ENCODE data around the gene HMCN1. TPM values are rescaled to one million over a fixed set of nuclear protein-coding genes. Genes with fewer than 3 reads are reported as not detected.
"Not testable (repeated sequence)": the region's sequence is repeated elsewhere in the genome, so short reads cannot be mapped to it uniquely, and the experiment has no call there.

The HMCN1 gene
- total RNA-seq, 1 experiment from 2014 or later = 0.63 TPM

DNA sequence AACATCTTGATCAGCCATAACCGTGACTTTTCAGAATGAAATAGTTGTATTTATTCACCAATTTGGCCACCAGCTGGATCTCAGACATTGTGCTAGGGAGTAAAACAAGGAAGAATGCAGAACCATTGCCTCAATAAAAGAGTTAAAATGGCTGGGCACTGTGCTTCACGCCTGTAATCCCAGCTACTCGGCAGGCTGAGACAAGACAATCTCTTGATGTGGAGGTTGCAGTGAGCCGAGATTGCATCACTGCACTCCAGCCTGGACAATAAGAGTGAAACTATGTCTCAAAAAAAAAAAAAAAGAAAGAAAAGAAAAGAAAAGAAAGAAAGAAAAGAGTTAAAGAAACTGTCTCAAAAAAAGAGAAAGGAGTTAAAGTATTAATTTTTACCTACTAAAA is 441.4 kb downstream of the HMCN1 start:
- no peak for DNase-seq
- Histone ChIP-seq H3K36me3 (ENCODE audit: insufficient read depth, low read length) (no peaks in the 10 kb centered on the region), H3K79me2 (ENCODE audit: low read length) (no peaks in the 10 kb centered on the region), H4K20me1 (ENCODE audit: insufficient read depth, low read depth, low read length) (no peaks in the 10 kb centered on the region), H3K27ac (ENCODE audit: low read length) (no peak overlapping the region), H3K4me2 (ENCODE audit: low read depth, low read length, poor library complexity, severe bottlenecking) (no peak overlapping the region), H2AFZ (ENCODE audit: low read length) (no peak overlapping the region), H3K27me3 (ENCODE audit: low read length) (no peaks in the 10 kb centered on the region), H3K9me3 (ENCODE audit: low read length) (no peaks in the 10 kb centered on the region), H3K9ac (ENCODE audit: low read length) (no peak overlapping the region), H3K9me2 (replicated peaks; ENCODE audit: insufficient read depth, low read length) (no peaks in the 10 kb centered on the region), H3K4me1 (ENCODE audit: low read length) (no peaks in the 10 kb centered on the region; the same call in 1 of the 2 replicates), H3K4me3 (ENCODE audit: low read length) (no peak overlapping the region)

DNA sequence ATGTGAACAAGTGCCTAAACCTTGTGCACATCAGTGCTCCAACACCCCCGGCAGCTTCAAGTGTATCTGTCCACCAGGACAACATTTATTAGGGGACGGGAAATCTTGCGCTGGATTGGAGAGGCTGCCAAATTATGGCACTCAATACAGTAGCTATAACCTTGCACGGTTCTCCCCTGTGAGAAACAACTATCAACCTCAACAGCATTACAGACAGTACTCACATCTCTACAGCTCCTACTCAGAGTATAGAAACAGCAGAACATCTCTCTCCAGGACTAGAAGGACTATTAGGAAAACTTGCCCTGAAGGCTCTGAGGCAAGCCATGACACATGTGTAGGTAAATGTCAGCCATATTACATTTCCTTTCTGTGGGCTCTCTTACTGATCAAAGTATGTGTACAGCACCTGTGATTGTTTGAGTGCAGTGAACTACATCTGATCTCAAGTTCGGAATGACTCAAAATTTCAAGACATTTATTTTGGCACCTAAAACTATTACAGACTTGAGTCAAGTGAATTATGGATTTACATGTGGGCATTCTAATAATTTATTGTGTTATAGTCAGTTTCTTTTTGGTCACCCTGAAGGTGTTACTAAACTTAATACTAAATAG is 444.3 kb downstream of the HMCN1 start:
- Histone ChIP-seq H4K20me1 (ENCODE audit: insufficient read depth, low read depth, low read length) (no peaks in the 10 kb centered on the region), H2AFZ (ENCODE audit: low read length) (no peak overlapping the region), H3K4me1 (ENCODE audit: low read length) (no peaks in the 10 kb centered on the region; the same call in 1 of the 2 replicates), H3K9me3 (ENCODE audit: low read length) (no peaks in the 10 kb centered on the region), H3K79me2 (ENCODE audit: low read length) (no peaks in the 10 kb centered on the region), H3K27ac (ENCODE audit: low read length) (no peak overlapping the region), H3K4me3 (ENCODE audit: low read length) (peak overlapping the region; percentile 22; the same call in 1 of the 2 replicates), H3K4me2 (ENCODE audit: low read depth, low read length, poor library complexity, severe bottlenecking) (peak overlapping the region; percentile 41), H3K9me2 (replicated peaks; ENCODE audit: insufficient read depth, low read length) (no peaks in the 10 kb centered on the region), H3K9ac (ENCODE audit: low read length) (no peak overlapping the region), H3K36me3 (ENCODE audit: insufficient read depth, low read length) (no peaks in the 10 kb centered on the region), H3K27me3 (ENCODE audit: low read length) (no peaks in the 10 kb centered on the region)
- DNase-seq = no peak

DNA sequence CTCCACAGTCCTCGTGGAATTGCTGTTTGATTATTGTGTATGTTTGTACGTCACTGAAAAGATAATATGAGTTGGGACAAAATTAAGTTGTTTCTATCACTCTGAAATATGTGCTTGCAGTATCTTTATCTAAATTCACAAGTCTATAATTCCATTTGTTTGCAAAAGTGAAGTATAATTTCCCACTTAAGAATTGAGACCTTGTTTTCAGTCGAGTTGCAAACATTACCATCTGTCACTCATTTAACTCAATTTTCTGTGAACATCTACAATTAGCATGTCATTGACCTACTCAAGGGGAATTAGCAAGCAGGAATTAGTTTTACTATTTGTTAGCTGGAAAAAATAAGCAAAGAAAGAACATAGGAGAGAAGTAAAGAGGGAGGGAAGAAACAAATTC is 445.0 kb downstream of the HMCN1 start:
- peak overlapping the region; percentile 22; the same call in 1 of the 2 replicates for H3K4me3 ChIP-seq (ENCODE audit: low read length)
- H3K9ac ChIP-seq (ENCODE audit: low read length) = no peak overlapping the region
- no peak overlapping the region for H2AFZ ChIP-seq (ENCODE audit: low read length)
- H3K4me1 ChIP-seq (ENCODE audit: low read length) = no peaks in the 10 kb centered on the region; the same call in 1 of the 2 replicates
- no peak overlapping the region for H3K27ac ChIP-seq (ENCODE audit: low read length)
- H4K20me1 ChIP-seq (ENCODE audit: insufficient read depth, low read depth, low read length) = no peaks in the 10 kb centered on the region
- DNase-seq = no peak
- H3K9me3 ChIP-seq (ENCODE audit: low read length) = no peaks in the 10 kb centered on the region
- no peaks in the 10 kb centered on the region for H3K9me2 ChIP-seq (replicated peaks; ENCODE audit: insufficient read depth, low read length)
- H3K4me2 ChIP-seq (ENCODE audit: low read depth, low read length, poor library complexity, severe bottlenecking) = peak overlapping the region; percentile 41
- no peaks in the 10 kb centered on the region for H3K79me2 ChIP-seq (ENCODE audit: low read length)
- H3K36me3 ChIP-seq (ENCODE audit: insufficient read depth, low read length) = no peaks in the 10 kb centered on the region
- no peaks in the 10 kb centered on the region for H3K27me3 ChIP-seq (ENCODE audit: low read length)

DNA sequence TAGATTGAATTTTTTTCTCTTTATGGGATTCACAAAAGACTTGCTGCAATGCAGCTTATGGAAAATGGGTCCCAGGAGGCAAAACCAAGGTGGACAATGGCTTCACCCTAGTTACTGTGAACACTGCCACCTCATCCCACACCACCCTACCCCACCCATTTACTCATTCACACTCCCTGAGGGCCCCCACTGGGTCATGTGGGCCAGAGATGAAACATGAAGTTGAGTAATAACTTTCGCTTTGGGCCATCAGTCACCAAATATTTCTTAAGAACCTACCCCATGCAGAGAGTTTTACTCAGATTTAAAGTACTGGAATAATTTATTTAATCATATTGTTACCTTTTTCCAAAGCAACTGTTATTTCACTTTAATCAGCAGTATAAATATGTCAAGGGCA is 449.0 kb downstream of the HMCN1 start:
- Histone ChIP-seq H3K4me1 (ENCODE audit: low read length) (no peaks in the 10 kb centered on the region; the same call in 1 of the 2 replicates), H3K36me3 (ENCODE audit: insufficient read depth, low read length) (no peaks in the 10 kb centered on the region), H3K27me3 (ENCODE audit: low read length) (no peaks in the 10 kb centered on the region), H3K9me2 (replicated peaks; ENCODE audit: insufficient read depth, low read length) (no peaks in the 10 kb centered on the region), H3K9me3 (ENCODE audit: low read length) (no peaks in the 10 kb centered on the region), H3K4me2 (ENCODE audit: low read depth, low read length, poor library complexity, severe bottlenecking) (no peak overlapping the region), H4K20me1 (ENCODE audit: insufficient read depth, low read depth, low read length) (no peaks in the 10 kb centered on the region), H3K9ac (ENCODE audit: low read length) (no peak overlapping the region), H3K4me3 (ENCODE audit: low read length) (no peak overlapping the region), H2AFZ (ENCODE audit: low read length) (no peak overlapping the region), H3K27ac (ENCODE audit: low read length) (no peak overlapping the region), H3K79me2 (ENCODE audit: low read length) (no peaks in the 10 kb centered on the region)
- DNase-seq = no peak

DNA sequence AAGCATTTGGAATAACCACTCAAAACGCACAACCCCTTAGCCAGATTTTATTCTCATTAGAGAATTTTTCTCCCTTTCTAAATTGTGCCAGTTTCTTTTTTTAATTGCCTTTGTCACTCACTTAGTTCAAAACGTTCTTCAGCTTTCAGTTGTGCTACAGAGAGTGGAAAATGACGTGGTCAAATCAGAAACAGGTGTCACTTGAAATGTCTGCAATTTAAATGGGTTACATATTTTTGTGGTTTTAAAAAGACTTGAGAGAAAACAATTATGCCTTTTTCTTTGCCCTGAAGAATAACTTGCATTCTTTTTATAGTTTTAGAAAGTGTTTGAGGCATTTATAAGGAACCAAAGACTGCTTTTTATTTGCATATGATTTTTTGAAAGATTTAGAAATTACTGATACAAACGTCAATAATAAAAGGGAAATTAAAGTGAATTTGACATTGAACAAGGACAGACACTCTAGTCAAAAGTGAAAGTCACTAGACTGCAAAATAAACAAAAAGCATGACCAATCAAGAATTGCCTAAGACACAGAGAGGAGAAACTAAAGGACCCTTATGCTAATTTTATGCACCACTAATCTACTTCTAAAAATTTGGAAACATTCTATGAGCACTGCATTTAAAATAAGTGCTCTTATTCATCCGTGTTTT is 449.9 kb downstream of the HMCN1 start:
- Histone ChIP-seq H3K9me3 (ENCODE audit: low read length) (no peaks in the 10 kb centered on the region), H4K20me1 (ENCODE audit: insufficient read depth, low read depth, low read length) (no peaks in the 10 kb centered on the region), H3K27ac (ENCODE audit: low read length) (no peak overlapping the region), H3K36me3 (ENCODE audit: insufficient read depth, low read length) (no peaks in the 10 kb centered on the region), H3K79me2 (ENCODE audit: low read length) (no peaks in the 10 kb centered on the region), H3K4me3 (ENCODE audit: low read length) (no peak overlapping the region), H2AFZ (ENCODE audit: low read length) (no peak overlapping the region), H3K9ac (ENCODE audit: low read length) (no peak overlapping the region), H3K4me2 (ENCODE audit: low read depth, low read length, poor library complexity, severe bottlenecking) (no peak overlapping the region), H3K27me3 (ENCODE audit: low read length) (no peaks in the 10 kb centered on the region), H3K9me2 (replicated peaks; ENCODE audit: insufficient read depth, low read length) (no peaks in the 10 kb centered on the region), H3K4me1 (ENCODE audit: low read length) (no peaks in the 10 kb centered on the region)
- DNase-seq = no peak

DNA sequence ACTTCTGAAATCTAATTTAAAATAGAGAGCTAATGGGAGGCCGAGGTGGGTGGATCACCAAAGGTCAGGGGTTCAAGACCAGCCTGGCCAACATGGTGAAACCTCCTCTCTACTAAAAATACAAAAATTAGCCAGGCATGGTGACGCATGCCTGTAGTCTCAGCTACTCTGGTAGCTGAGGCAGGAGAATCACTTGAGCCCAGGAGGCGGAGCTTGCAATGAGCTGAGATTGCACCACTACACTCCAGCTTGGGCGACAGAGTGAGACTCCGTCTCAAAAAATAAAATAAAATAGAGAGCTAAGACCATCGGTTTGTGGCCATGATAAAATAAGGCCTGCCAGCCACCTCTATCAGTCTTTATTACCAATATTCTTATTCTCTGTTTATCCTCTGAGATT is 452.1 kb downstream of the HMCN1 start:
- not testable (repeated sequence) for DNase-seq; H4K20me1 ChIP-seq (ENCODE audit: insufficient read depth, low read depth, low read length)

DNA sequence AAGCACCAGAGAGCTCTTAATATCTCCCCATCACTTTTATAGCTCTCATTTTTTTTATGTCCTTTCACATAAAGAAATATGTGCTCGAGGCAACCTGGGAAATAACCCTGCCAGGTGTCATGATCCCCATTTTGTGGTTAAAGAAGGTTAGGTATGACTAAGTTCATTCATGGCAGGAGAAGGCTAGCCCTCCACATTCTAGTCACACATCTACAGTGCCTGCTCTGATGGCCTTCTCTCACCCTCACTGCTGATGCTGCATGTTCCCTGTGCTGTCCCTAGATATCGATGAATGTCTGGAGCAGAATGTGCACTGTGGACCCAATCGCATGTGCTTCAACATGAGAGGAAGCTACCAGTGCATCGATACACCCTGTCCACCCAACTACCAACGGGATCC is 453.4 kb downstream of the HMCN1 start:
- H3K79me2 ChIP-seq (ENCODE audit: low read length) = no peaks in the 10 kb centered on the region
- no peaks in the 10 kb centered on the region for H3K9me3 ChIP-seq (ENCODE audit: low read length)
- no peak for DNase-seq
- H3K27me3 ChIP-seq (ENCODE audit: low read length) = no peaks in the 10 kb centered on the region
- H2AFZ ChIP-seq (ENCODE audit: low read length) = no peak overlapping the region
- no peaks in the 10 kb centered on the region for H4K20me1 ChIP-seq (ENCODE audit: insufficient read depth, low read depth, low read length)
- no peak overlapping the region for H3K27ac ChIP-seq (ENCODE audit: low read length)
- H3K4me3 ChIP-seq (ENCODE audit: low read length) = no peak overlapping the region
- H3K9ac ChIP-seq (ENCODE audit: low read length) = no peak overlapping the region
- no peak overlapping the region for H3K4me2 ChIP-seq (ENCODE audit: low read depth, low read length, poor library complexity, severe bottlenecking)
- no peaks in the 10 kb centered on the region for H3K9me2 ChIP-seq (replicated peaks; ENCODE audit: insufficient read depth, low read length)
- H3K36me3 ChIP-seq (ENCODE audit: insufficient read depth, low read length) = no peaks in the 10 kb centered on the region
- no peaks in the 10 kb centered on the region for H3K4me1 ChIP-seq (ENCODE audit: low read length)

More for the DNA sequence above, 452.1 kb downstream of the HMCN1 start:
- H3K9me3 ChIP-seq (ENCODE audit: low read length); H3K4me1 ChIP-seq (ENCODE audit: low read length); H3K79me2 ChIP-seq (ENCODE audit: low read length); H3K27ac ChIP-seq (ENCODE audit: low read length); H3K27me3 ChIP-seq (ENCODE audit: low read length); H3K4me3 ChIP-seq (ENCODE audit: low read length); H3K36me3 ChIP-seq (ENCODE audit: insufficient read depth, low read length); H3K9me2 ChIP-seq (replicated peaks; ENCODE audit: insufficient read depth, low read length); H2AFZ ChIP-seq (ENCODE audit: low read length); H3K4me2 ChIP-seq (ENCODE audit: low read depth, low read length, poor library complexity, severe bottlenecking); H3K9ac ChIP-seq (ENCODE audit: low read length): not testable (repeated sequence)

DNA sequence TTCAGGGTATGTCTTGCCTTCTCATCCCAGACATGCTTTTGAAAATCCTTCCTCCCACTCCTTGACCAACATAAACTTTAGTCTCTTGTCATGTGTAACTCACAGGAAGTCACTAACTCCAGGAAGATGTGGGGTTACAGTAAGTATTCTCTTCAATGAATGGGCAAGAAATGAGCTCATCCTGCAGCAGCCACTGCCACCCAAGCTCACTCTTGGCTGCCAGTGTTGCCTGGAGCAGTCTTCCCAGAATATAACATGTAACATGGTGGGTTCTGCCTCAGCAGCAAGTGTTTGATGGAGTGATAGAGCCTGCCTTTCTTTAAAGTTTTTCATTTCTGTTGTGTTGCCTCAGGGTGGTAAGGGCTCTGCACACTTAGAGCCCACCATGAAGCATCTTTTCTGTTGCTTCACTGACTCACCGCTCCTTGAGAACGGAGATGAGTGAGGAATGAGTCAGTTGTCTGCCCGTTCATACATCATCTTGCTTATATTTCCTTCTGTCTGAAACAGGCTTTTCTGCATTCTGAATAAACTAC is 453.9 kb downstream of the HMCN1 start:
- Histone ChIP-seq H3K4me3 (ENCODE audit: low read length) (no peak overlapping the region), H2AFZ (ENCODE audit: low read length) (no peak overlapping the region), H3K9ac (ENCODE audit: low read length) (no peak overlapping the region), H3K36me3 (ENCODE audit: insufficient read depth, low read length) (no peaks in the 10 kb centered on the region), H3K9me2 (replicated peaks; ENCODE audit: insufficient read depth, low read length) (no peaks in the 10 kb centered on the region), H4K20me1 (ENCODE audit: insufficient read depth, low read depth, low read length) (no peaks in the 10 kb centered on the region), H3K27ac (ENCODE audit: low read length) (no peak overlapping the region), H3K4me2 (ENCODE audit: low read depth, low read length, poor library complexity, severe bottlenecking) (no peak overlapping the region), H3K79me2 (ENCODE audit: low read length) (no peaks in the 10 kb centered on the region), H3K9me3 (ENCODE audit: low read length) (no peaks in the 10 kb centered on the region), H3K27me3 (ENCODE audit: low read length) (no peaks in the 10 kb centered on the region), H3K4me1 (ENCODE audit: low read length) (no peaks in the 10 kb centered on the region)
- no peak for DNase-seq

All from Karpas-422 (cell line).